22Rv1 (cell line): Measurements from ENCODE around the gene VAMP3.

ENCODE experiments used
- CTCF ChIP-seq: fragments of 450-650 bp; IDR thresholded peaks from 2 replicates; pipeline ENCODE4 v1.5.1; 2017; ENCODE audit warnings: mild to moderate bottlenecking
- ZFX ChIP-seq: fragments of 450-650 bp; IDR thresholded peaks from 2 replicates; pipeline ENCODE4 v1.6.1; 2017; ENCODE audit warnings: antibody characterized with exemption, borderline replicate concordance

DNA sequence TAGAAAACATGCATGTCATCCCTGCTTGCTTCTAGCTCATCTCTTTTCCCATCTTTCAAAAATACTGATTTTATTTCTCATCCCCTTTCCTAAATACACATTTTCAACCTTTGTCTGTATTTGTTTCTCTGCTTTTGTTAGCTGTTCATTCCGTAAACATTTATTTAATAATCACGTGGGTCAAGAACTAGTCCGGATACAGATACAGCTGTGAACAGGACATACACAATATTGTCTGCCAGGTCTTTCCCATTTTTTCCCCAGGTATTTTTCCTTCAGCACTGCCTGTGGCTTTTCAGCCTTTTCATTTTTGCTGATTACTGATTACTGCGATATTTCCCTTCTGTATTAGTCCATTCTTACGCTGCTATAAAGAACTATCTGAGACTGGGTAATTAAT lies 18.7 kb downstream of the VAMP3 start:
- TF ChIP-seq CTCF (no peak), ZFX (no peak)
